HG03575 (cell line): ENCODE results near the gene SCGB1C2.

ENCODE experiments used
- ATAC-seq: cut with Tn5 transposase; IDR thresholded peaks from one replicate; pipeline ENCODE4 v1.9.1; 2021; ENCODE audit not compliant: unreplicated experiment, insufficient number of reproducible peaks, low FRiP score; ENCODE audit errors: extremely low read depth

The SCGB1C2 gene

GRCh38 chr17:185445-186138, 48.2 kb downstream of the SCGB1C2 start:
- no peak for ATAC-seq

- ATAC-seq, result no peak
These were observed 49.8 kb downstream of the SCGB1C2 start for GRCh38 chr17:187130-187529.
